ENCODE data around the gene RBM47.

The RBM47 gene

DNA sequence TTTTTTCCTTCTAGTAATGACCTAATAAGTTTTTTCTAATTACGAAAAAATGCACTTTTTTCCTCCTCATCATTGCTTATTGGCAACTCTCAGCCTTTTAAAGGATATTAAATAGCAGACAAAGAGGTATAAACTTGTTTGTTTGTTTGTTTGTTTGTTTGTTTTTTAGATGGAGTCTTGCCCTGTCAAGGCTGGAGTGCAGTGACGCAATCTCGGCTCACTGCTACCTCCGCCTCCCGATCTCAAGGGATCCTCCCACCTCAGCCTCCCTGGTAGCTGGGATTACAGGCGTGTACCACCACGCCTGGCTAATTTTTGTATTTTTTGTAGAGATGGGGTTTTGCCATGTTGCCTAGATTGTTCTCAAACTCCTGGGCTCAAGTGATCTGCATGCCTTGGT lies 6.0 kb downstream of the RBM47 start:
- TF ChIP-seq, protein P1, sequence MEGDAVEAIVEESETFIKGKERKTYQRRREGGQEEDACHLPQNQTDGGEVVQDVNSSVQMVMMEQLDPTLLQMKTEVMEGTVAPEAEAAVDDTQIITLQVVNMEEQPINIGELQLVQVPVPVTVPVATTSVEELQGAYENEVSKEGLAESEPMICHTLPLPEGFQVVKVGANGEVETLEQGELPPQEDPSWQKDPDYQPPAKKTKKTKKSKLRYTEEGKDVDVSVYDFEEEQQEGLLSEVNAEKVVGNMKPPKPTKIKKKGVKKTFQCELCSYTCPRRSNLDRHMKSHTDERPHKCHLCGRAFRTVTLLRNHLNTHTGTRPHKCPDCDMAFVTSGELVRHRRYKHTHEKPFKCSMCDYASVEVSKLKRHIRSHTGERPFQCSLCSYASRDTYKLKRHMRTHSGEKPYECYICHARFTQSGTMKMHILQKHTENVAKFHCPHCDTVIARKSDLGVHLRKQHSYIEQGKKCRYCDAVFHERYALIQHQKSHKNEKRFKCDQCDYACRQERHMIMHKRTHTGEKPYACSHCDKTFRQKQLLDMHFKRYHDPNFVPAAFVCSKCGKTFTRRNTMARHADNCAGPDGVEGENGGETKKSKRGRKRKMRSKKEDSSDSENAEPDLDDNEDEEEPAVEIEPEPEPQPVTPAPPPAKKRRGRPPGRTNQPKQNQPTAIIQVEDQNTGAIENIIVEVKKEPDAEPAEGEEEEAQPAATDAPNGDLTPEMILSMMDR (conservative IDR thresholded peaks at IDR 0.05; ENCODE audit: low read length) = no peak

DNA sequence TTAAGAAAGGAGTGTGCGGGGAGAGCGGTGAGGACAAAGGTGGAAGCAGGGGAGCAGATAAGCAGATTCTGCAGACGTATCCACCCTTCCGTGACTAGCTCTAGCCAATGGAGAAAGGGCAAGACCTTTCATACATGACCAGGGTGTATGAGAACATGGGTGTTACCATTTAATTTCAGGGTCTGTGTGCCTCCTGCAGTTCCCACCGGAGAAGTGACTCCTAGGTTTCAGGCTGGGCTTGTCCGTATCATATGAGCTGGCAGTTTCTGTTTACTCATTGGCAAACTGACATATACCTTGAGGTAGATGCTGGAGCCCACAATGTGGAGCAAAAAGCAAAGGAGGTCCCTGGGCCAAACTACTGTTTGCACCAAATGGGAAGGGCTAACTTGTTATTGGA lies 6.8 kb downstream of the RBM47 start:
- no peak for DNase-seq (ENCODE audit: low read depth)
- H3K4me3 ChIP-seq (ENCODE audit: low read length) = no peak overlapping the region
- TF ChIP-seq, protein P1 (conservative IDR thresholded peaks at IDR 0.05; ENCODE audit: low read length) = no peak

More for the DNA sequence above, 6.0 kb downstream of the RBM47 start:
- no peak for DNase-seq (ENCODE audit: low read depth)
- H3K4me3 ChIP-seq (ENCODE audit: low read length) = no peak overlapping the region

DNA sequence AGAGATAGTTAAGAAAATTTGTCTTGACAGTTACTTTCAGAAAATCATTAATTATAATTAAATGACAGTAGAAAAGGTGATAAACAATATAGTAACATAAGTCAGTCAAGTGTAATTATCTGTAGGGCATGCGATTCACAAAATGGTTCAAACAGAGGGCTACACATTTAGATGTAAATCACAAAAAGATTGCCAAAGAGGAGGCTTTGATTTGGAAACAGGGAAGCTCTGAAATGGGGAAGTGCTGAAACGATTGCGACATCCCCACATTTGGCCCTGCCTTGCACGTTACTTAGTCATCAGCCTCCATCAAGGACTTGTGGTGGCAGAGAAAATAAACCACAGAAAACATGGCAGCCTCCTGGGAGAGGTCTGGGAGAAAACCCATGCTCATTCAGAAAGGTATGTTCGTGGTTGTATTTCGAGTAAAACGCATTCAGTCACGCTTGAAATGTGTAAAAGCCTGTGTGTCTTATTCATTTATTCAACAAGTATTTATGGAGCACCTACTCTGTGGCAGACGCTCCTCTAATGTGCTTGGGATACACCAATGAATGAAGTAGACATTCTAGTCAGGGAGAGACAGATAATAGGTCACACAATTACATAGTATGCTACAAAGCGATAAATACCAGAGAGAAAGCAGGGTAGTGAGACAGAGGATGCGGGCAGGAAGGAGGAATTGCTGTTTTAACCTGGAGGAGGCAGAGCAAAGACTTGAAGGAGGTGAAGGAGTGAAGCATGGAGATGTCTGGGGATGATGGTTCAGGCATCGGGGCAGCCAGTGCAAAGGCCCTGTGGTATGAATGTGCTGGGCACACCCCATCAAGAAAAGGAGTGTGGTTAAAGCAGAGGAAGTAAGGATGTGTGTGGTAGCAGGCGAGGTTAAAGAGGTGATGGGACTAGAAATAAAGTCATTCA lies 7.8 kb downstream of the RBM47 start:
- no peak overlapping the region for H3K4me3 ChIP-seq (ENCODE audit: low read length)
- peak; percentile 99 for DNase-seq (ENCODE audit: low read depth)
- TF ChIP-seq, protein P1 (conservative IDR thresholded peaks at IDR 0.05; ENCODE audit: low read length) = no peak

DNA sequence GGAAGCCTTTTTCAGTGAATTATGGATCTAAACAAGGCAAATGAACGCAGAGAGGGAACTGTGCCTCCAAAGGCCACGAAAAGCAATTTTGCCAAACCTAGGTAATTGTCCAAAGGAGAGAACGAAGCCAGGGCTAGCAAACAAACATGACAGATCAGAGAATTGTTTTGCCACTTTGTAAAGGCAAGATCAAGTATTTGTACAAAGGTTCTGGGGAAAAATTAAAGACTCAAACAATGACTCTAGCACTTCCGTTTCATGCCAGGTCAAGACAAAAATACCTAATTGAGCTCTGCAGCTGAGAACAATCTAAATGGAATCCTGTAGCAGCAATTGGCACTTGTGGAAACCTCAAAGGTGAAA lies 8.5 kb downstream of the RBM47 start:
- TF ChIP-seq, protein P1 (conservative IDR thresholded peaks at IDR 0.05; ENCODE audit: low read length) = no peak
- DNase-seq (ENCODE audit: low read depth) = no peak
- no peak overlapping the region for H3K4me3 ChIP-seq (ENCODE audit: low read length)

DNA sequence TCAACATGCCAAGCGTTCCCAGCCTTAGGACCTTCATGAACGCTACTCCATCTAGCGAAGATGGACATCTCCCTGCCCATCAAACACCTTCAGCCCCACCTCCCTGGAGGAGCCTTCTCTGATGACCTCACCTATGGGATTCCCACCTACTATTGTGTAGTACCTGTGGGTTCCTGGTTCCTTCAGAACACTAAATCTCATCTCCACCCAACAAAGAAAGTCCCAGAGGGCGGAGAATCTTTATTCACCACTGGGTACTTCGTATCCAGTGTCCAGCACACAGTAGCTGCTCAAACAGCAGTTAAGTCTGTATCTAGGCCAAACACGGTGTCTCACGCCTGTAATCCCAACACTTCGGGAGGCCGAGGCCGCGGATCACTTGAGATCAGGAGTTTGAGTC lies 10.1 kb downstream of the RBM47 start:
- DNase-seq (ENCODE audit: low read depth) = no peak
- no peak overlapping the region for H3K4me3 ChIP-seq (ENCODE audit: low read length)
- TF ChIP-seq, protein P1 (conservative IDR thresholded peaks at IDR 0.05; ENCODE audit: low read length) = no peak

DNA sequence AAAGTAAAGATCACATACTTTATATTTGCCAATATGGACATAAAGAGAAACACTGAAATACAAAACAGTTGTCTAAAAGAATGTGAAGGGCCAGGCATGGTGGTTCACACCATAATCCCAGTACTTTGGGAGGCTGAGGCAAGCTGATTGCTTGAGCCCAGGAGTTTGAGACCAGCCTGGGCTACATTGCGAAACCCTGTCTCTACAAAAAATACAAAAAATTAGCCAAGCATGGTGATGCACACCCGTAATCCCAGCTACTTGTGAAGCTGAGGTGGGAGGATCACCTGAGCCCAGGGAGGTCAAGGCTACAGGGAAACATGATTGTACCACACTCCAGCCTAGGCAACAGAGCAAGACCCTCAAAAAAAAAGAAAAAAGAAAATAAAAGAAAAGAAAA lies 11.8 kb downstream of the RBM47 start:
- H3K4me3 ChIP-seq (ENCODE audit: low read length) = no peak overlapping the region
- TF ChIP-seq, protein P1 (conservative IDR thresholded peaks at IDR 0.05; ENCODE audit: low read length) = no peak
- DNase-seq (ENCODE audit: low read depth) = no peak

DNA sequence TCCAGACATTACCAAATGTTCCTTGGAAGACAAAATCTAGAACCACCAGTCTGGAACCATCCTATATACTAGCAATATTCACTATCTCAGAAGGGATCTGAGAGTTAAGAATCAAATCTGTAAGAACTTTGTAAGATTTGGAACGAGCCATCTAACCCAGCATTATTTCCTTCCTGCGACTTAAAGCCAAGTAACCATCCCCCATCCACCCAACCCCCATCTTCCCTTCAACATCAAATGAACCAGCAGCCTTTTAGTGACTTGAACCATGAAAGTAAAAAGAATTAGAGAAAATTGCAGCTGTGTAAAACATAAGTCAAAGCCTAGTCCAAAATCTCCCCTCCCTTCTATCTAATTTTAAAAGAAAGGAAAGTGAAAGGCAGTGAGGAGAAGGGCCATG lies 15.6 kb downstream of the RBM47 start:
- no peak overlapping the region for H3K4me3 ChIP-seq (ENCODE audit: low read length)
- DNase-seq (ENCODE audit: low read depth) = no peak
- TF ChIP-seq, protein P1 (conservative IDR thresholded peaks at IDR 0.05; ENCODE audit: low read length) = no peak
